ENCODE data around the gene USP4.

- TF ChIP-seq CTCF (IDR thresholded peaks at IDR 0.05 in 4 of 5, conservative IDR thresholded peaks at IDR 0.05 in 1 of 5) (no peak), POLR2A (IDR thresholded peaks at IDR 0.05) (no peak)
Measured at GRCh38 chr3:49389297-49389696, 49.4 kb upstream of the USP4 start.

Measured in gastrocnemius medialis (tissue), 4 donors.